Nucleus accumbens (tissue), 56 donors: ENCODE results near the gene CASZ1.

ENCODE experiments used
- DNase-seq, 56 donors: peaks; one replicate each; lab custom pipeline; 2025; lab: John Stamatoyannopoulos, UW

Gene CASZ1

GRCh38 chr1:10635992-10636391, 160.5 kb downstream of the CASZ1 start:
- no peak for DNase-seq

- DNase-seq, result no peak
Measured at GRCh38 chr1:10635085-10635896, 161.2 kb downstream of the CASZ1 start.

GRCh38 chr1:10634428-10635084, 161.9 kb downstream of the CASZ1 start:
- DNase-seq, result no peak

GRCh38 chr1:10634075-10634427, 162.4 kb downstream of the CASZ1 start:
- no peak for DNase-seq

- DNase-seq, result no peak
Measured at GRCh38 chr1:10633416-10633815, 163.0 kb downstream of the CASZ1 start.

- no peak for DNase-seq
Measured at GRCh38 chr1:10632691-10633090, 163.8 kb downstream of the CASZ1 start.

- DNase-seq, result no peak
Measured at GRCh38 chr1:10631811-10632593, 164.4 kb downstream of the CASZ1 start.

GRCh38 chr1:10631121-10631810, 165.2 kb downstream of the CASZ1 start:
- no peak for DNase-seq

GRCh38 chr1:10630661-10631120, 165.8 kb downstream of the CASZ1 start:
- DNase-seq, result no peak

GRCh38 chr1:10629816-10630571, 166.5 kb downstream of the CASZ1 start:
- DNase-seq, result no peak

GRCh38 chr1:10629091-10629815, 167.2 kb downstream of the CASZ1 start:
- no peak for DNase-seq

- DNase-seq, result peak in 3 of 56 donors; percentile 15 to 28 (median 25)
Measured at GRCh38 chr1:10628685-10629084, 167.8 kb downstream of the CASZ1 start.

GRCh38 chr1:10626791-10627410, 169.5 kb downstream of the CASZ1 start:
- no peak for DNase-seq

- no peak for DNase-seq
Measured at GRCh38 chr1:10626131-10626731, 170.2 kb downstream of the CASZ1 start.

- DNase-seq, result no peak
Measured at GRCh38 chr1:10625554-10625953, 170.9 kb downstream of the CASZ1 start.

GRCh38 chr1:10625076-10625475, 171.4 kb downstream of the CASZ1 start:
- DNase-seq, result no peak

- no peak for DNase-seq
Measured at GRCh38 chr1:10624256-10625050, 172.0 kb downstream of the CASZ1 start.
